Vagina (tissue), 2 donors: ENCODE measurements around the gene BICC1. TPM values are rescaled to one million over a fixed set of nuclear protein-coding genes. Genes with fewer than 3 reads are reported as not detected.

Source experiments
- DNase-seq, 2 donors: peaks; one replicate each; pipeline ENCODE4 v3.0.0-alpha.2; 2017; ENCODE audit errors: extremely low spot score in 2 of 2
- H3K27ac ChIP-seq: fragments of 200-600 bp; sonication (generic); one replicate; pipeline ENCODE4 v1.5.1; 2019
- H3K27me3 ChIP-seq: fragments of 200-600 bp; sonication (generic); one replicate; pipeline ENCODE4 v1.5.1; 2019
- H3K36me3 ChIP-seq, 2 donors: fragments of 200-600 bp; sonication (generic); one replicate each; pipeline ENCODE4 v1.5.1; 2017 to 2019
- H3K4me1 ChIP-seq: fragments of 200-600 bp; sonication (generic); one replicate; pipeline ENCODE4 v1.5.1; 2019
- H3K4me3 ChIP-seq, 2 donors: fragments of 200-600 bp; sonication (generic); 1 replicate in 1 of 2; 2 replicates in 1 of 2; pipeline ENCODE4 v1.5.1; 2016 to 2019
- H3K9me3 ChIP-seq: fragments of 200-600 bp; sonication (generic); one replicate; pipeline ENCODE4 v1.5.1; 2019
- POLR2A ChIP-seq, 2 donors: fragments of 450-650 bp; IDR thresholded peaks; one replicate each; pipeline ENCODE4 v1.6.1; 2017; ENCODE audit warnings: antibody characterized with exemption in 2 of 2, mild to moderate bottlenecking in 2 of 2, moderate library complexity in 2 of 2
- POLR2AphosphoS5 ChIP-seq, 2 donors: sonication (generic); formaldehyde crosslinking; IDR thresholded peaks; one replicate each; pipeline ENCODE4 v1.9.0; 2017; ENCODE audit warnings: antibody characterized with exemption in 2 of 2, mild to moderate bottlenecking in 2 of 2, low read depth in 1 of 2; ENCODE audit not compliant: insufficient read depth in 1 of 2
- intact Hi-C: fragments of 100-400 bp; cut with DNase I; formaldehyde crosslinking; loops from one replicate; pipeline ENCODE4 v1.15.1; 2023
- total RNA-seq: library from RNA; depleted of rRNA; stranded (reverse); fragments of >200 nt; gene quantifications from one replicate; pipeline ENCODE4 v1.2.3, GENCODE V29; 2016
- TF ChIP-seq, protein P1 (sequence below), 3 experiments: fragments of 450-650 bp in 2 of 3; fragments of 200-600 bp in 1 of 3; sonication (generic) in 1 of 3; IDR thresholded peaks; one replicate each; pipeline ENCODE4 v1.5.1; 2017 to 2019; ENCODE audit warnings: antibody characterized with exemption in 3 of 3, mild to moderate bottlenecking in 2 of 3, moderate library complexity in 2 of 3

BICC1 gene
- total RNA-seq, 1 donor from 2014 or later = 15.2 TPM

DNA sequence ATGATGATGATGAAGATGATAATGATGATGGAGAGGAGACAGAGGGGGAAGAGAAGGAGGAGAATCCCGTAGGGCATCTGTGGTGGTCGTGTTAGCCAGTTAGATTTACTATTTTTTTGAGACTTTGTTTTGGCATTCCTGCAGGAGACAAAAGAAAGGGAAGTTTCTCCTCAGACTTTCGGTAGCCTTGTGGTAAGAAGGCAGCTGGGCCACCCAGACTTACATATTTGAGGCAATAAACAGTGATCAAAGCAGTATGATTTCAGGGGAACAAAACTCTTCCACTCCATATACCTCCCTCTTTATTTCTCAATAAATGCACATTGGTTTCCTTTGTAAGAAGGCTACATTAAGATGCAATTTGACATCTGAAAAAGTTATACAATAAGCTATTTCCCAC lies 32.4 kb upstream of the BICC1 start:
- no peak for DNase-seq
- TF ChIP-seq, protein P1, sequence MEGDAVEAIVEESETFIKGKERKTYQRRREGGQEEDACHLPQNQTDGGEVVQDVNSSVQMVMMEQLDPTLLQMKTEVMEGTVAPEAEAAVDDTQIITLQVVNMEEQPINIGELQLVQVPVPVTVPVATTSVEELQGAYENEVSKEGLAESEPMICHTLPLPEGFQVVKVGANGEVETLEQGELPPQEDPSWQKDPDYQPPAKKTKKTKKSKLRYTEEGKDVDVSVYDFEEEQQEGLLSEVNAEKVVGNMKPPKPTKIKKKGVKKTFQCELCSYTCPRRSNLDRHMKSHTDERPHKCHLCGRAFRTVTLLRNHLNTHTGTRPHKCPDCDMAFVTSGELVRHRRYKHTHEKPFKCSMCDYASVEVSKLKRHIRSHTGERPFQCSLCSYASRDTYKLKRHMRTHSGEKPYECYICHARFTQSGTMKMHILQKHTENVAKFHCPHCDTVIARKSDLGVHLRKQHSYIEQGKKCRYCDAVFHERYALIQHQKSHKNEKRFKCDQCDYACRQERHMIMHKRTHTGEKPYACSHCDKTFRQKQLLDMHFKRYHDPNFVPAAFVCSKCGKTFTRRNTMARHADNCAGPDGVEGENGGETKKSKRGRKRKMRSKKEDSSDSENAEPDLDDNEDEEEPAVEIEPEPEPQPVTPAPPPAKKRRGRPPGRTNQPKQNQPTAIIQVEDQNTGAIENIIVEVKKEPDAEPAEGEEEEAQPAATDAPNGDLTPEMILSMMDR (IDR thresholded peaks at IDR 0.05) = no peak
- TF ChIP-seq POLR2A (IDR thresholded peaks at IDR 0.05) = no peak
- TF ChIP-seq POLR2AphosphoS5 (IDR thresholded peaks at IDR 0.05; ENCODE audit: insufficient read depth in 1 of 2, low read depth in 1 of 2) = no peak
- no peaks in the 10 kb centered on the region for H3K36me3 ChIP-seq
- H3K4me3 ChIP-seq = no peak overlapping the region
- no peaks in the 10 kb centered on the region for H3K9me3 ChIP-seq
- intact Hi-C loops = no loop called here
- no peaks in the 10 kb centered on the region for H3K27me3 ChIP-seq
- H3K27ac ChIP-seq = no peak overlapping the region
- H3K4me1 ChIP-seq = no peaks in the 10 kb centered on the region

DNA sequence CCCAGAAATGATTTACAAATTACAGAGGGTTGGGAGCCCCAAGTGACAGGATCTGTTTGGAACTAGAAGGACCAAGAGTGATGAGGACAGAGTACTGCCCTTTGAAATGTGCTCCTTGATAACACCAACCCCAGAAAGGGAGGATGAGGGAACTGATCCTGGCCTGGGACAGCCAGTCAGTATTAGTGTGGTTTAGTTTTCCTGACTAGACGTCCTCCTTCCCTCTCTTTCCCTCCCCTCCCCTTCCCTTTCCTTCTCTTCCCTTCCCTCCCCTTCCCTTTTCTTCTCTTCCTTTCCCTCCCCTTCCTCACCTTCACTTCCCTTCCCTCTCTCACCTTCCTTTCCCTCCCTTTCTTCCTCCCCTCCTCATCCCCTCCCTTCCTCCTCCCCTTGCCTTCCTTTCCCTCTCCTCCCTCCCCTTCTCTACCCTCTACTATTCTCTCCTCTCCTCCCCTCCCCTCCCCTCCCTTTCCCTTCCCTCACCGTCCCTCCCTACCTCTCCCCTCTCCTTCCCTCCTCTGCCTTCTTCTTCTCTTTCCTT lies 31.0 kb upstream of the BICC1 start:
- TF ChIP-seq POLR2AphosphoS5 (IDR thresholded peaks at IDR 0.05; ENCODE audit: insufficient read depth in 1 of 2, low read depth in 1 of 2) (no peak), POLR2A (IDR thresholded peaks at IDR 0.05) (no peak)
- TF ChIP-seq, protein P1 (IDR thresholded peaks at IDR 0.05) = no peak
- H3K36me3 ChIP-seq = no peaks in the 10 kb centered on the region
- no peak for DNase-seq

DNA sequence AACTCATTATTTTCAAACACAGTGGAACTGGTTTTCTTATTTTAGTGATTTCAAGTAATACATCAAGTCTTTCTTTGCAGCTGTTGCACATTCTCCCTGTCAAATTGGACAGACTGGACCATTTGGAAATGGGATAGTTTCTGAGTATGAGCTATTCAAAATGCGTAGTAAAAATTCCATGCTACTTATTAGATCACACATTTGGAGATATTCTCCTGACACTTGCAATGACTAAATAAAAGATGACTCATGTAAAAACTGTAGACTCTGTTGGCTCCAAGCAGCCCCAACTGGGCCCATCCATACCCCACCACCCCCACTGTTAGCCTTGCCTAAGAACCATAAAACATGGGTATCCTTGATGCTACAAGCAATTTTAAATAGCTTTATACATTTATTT lies 25.9 kb upstream of the BICC1 start:
- Histone ChIP-seq H3K27ac (no peak overlapping the region), H3K4me3 (no peak overlapping the region), H3K9me3 (no peaks in the 10 kb centered on the region), H3K27me3 (no peaks in the 10 kb centered on the region), H3K4me1 (no peaks in the 10 kb centered on the region), H3K36me3 (no peaks in the 10 kb centered on the region)
- TF ChIP-seq POLR2A (IDR thresholded peaks at IDR 0.05) (no peak), POLR2AphosphoS5 (IDR thresholded peaks at IDR 0.05; ENCODE audit: insufficient read depth in 1 of 2, low read depth in 1 of 2) (no peak)
- TF ChIP-seq, protein P1 (IDR thresholded peaks at IDR 0.05) = no peak
- intact Hi-C loops = no loop called here
- no peak for DNase-seq

More for the DNA sequence above, 31.0 kb upstream of the BICC1 start:
- H3K27me3 ChIP-seq = no peaks in the 10 kb centered on the region
- H3K9me3 ChIP-seq = no peaks in the 10 kb centered on the region
- no peak overlapping the region for H3K27ac ChIP-seq
- intact Hi-C loops = no loop called here
- no peaks in the 10 kb centered on the region for H3K4me1 ChIP-seq
- H3K4me3 ChIP-seq = no peak overlapping the region

DNA sequence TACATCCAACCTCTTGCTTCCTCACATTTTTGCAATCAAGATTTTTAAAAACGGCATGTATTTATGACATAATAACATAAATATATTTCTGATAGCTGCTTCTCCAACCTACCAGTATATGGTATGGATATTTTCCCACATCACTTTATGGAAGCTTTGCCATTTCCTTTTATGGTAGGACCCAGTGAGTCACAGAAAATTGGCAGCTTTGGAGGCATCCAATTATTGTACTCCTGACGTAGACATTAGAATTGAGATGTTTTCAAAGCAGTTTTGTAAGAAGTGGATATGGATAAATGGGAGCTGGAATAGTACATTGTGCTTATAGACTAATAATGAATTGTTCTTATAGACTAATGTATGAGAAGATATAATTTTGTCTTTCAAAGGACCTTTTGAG lies 23.8 kb upstream of the BICC1 start:
- no peak overlapping the region for H3K27ac ChIP-seq
- intact Hi-C loops = no loop called here
- DNase-seq = no peak
- no peaks in the 10 kb centered on the region for H3K27me3 ChIP-seq
- H3K4me3 ChIP-seq = no peak overlapping the region
- no peaks in the 10 kb centered on the region for H3K36me3 ChIP-seq
- TF ChIP-seq, protein P1 (IDR thresholded peaks at IDR 0.05) = no peak
- no peaks in the 10 kb centered on the region for H3K4me1 ChIP-seq
- H3K9me3 ChIP-seq = no peaks in the 10 kb centered on the region

DNA sequence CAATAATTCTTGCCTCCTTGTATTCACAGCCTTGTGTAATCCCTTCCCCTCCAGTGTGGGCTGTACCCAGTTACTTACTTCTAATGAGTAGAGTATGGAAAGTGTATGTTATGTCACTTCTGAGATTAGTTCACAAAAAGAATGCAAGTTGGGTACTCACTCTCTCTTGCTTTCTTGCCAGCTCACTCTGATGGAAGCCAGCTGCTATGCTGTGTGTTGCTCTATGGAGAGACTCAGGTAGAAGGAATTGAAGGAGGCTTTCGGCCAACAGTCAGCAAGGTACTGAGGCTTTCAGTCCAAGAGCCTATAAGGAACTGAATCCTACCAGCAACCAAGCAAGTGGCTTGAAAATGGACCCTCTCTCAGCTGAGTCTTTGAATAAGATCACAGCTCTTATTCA lies 9.7 kb upstream of the BICC1 start:
- Histone ChIP-seq H3K9me3 (no peaks in the 10 kb centered on the region), H3K4me1 (no peaks in the 10 kb centered on the region), H3K36me3 (no peaks in the 10 kb centered on the region), H3K4me3 (no peak overlapping the region), H3K27ac (no peak overlapping the region), H3K27me3 (no peaks in the 10 kb centered on the region)
- no peak for TF ChIP-seq POLR2AphosphoS5 (IDR thresholded peaks at IDR 0.05; ENCODE audit: insufficient read depth in 1 of 2, low read depth in 1 of 2)
- no peak for TF ChIP-seq POLR2A (IDR thresholded peaks at IDR 0.05)
- TF ChIP-seq, protein P1 (IDR thresholded peaks at IDR 0.05) = no peak
- no peak for DNase-seq
- intact Hi-C loops = no loop called here
